Hindlimb muscle (tissue), 1 donor: ENCODE results near the gene C9orf153. TPM values are rescaled to one million over a fixed set of nuclear protein-coding genes. Genes with fewer than 3 reads are reported as not detected.

ENCODE experiments used
- DNase-seq: peaks from one replicate; pipeline ENCODE4 v3.0.0-alpha.2; 2013
- polyA plus RNA-seq: library from polyadenylated mRNA; unstranded; fragments of 120-200 nt; gene quantifications from one replicate; pipeline ENCODE4 v1.2.1, GENCODE V29; 2013; ENCODE audit not compliant: insufficient read length

C9orf153 gene
- polyA plus RNA-seq, 1 donor, result 0.22 TPM

DNA sequence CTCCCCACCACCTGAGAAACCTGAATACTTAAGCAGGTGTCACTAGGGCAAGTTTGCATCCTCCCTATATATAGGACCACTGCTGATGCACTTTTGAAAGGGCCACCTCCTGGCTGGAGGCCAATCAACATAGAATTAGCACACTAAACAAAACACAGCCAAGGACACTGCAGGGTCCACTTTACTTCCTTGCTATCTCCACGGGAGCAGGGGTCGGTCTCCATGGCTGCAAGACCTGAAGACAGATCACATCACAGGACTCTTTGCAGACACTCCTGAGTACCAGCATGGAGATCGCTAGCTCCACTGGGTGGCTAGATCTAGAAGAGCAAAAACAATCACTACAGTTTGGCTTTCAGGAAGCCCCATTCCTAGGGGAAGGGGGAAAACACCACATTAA lies 72.3 kb downstream of the C9orf153 start:
- no peak for DNase-seq

DNA sequence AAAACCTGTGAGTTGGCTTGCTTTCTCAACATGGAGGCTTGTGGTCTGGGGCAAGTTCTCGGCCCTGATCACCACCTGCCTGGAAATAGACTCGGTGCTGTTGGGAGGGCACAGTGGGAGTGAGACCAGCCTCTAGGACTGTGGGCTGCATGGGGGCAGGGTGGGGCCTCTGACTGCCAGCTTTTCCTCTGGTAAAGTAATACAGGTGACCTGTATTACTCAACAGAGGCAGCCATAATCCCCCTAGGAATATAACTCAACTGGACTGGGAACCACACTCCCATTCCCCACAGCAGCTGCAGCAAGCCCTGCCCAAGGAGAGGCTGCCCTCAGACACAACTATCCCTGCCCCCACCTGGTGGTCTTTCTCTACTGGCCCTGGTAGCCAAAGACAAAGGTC lies 72.8 kb downstream of the C9orf153 start:
- DNase-seq, result no peak

DNA sequence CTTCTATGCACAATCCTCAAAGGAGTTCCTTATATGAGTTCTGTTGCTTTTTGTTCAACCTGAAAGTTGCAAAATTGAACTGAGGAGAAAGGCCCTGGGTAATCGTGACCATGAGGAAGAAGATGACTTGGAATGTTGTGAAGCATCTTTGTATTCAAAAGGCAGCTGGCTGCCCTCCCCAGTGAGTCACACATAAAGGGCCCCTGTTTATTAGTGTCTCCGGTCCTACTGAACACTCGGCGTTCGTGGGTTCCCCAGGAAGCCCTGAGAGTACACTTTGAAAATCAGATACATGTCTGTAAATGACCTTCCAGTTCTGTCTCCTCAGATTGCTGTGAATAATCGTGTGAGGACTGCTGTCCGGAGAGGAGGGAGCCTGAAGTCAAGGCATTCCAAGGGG lies 73.6 kb downstream of the C9orf153 start:
- no peak for DNase-seq

DNA sequence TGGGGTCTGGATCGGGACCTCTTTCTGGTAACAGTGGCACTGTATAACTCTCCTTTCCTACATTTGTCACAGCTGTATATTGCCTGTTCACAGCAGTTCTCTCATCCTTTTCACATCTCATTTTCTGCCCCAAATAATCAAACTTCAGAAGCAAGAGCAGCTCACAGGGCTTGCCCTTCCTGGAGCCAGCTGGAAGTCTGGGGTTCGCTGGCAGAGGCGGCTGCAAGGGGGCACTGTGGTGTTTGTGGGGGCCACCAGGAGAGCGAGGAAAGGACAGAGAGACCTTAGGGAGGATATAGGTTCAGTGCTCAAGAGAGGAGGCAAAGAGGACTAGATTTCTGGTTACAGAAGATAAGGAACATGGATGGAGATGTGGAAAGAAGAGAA lies 75.3 kb downstream of the C9orf153 start:
- no peak for DNase-seq

DNA sequence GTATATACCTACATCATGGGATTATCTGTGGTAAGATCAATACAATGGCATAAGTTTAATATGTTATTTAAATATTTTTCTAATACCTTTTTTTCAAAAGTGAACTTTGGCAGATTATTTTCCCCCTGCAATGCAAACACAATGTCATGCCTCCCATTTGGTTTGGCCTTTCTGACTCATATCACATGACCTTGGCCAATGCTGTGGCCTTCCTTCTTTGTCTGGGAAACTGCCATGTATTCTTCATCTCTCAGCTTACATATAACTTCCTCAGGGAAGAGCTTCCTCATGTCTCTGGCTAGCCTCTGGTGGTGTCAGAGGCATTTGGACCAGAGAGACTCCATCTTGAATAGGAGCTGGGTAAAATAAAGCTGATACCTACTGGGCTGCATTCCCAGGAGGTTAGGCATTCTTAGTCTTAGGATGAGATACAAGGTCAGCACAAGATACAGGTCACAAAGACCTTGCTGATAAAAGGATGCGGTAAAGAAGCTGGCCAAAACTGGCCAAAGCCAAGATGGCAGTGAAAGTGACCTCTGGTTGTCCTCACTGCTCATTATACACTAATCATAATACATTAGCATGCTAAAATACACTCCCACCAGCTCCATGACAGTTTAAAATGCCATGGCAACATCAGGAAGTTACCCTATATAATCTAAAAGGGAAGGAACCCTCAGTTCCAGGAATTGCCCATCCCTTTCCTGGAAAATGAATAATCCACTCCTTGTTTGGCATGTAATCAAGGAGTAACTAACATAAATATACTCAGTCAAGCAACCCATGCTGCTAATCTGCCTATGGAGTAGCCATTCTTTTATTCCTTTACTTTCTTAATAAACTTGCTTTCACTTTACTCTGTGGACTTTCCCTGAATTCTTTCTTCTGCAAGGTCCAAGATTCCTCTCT lies 76.0 kb downstream of the C9orf153 start:
- no peak for DNase-seq

DNA sequence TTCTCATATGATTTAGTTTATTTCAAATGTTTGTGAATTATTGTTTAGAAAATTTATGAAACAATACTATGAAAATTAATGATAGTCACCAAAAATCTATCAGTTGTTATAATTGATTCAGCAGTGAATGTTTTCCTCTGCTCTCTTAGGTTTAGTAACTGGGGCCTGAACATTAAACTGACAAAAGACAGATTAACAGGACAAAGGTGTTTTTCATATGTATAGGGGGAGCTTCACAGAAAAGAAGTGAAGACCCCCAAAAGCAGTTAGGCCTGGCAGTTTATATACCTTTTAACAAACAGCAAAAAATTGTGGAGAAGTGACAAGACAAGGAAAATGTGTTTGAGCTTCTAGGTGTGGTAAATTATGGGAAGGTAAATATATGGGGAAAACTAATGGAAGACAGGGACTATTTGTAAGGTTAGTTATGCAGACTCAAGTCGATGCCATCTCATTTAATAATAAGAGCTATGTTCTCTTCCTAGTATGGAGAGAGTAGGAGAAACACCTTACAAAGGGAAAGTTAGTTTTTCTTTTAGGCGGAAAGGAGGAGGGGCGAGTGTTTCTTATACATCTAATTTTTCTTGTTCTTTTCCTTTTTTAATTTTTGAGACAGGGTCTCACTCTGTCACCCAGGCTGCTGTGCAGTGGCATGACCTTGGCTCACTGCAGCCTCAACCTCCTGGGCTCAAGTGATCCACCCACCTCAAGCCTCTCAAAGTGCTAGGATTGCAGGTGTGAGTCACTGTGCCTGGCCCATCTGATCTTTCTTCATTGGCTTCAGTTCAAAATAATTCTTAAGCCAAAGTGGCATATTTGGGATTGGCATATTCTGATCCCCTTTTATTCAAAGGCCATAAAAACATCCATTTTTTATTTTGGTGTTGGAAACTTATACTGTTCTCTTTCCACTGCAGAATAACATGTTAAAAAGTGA lies 77.8 kb downstream of the C9orf153 start:
- DNase-seq, result no peak

DNA sequence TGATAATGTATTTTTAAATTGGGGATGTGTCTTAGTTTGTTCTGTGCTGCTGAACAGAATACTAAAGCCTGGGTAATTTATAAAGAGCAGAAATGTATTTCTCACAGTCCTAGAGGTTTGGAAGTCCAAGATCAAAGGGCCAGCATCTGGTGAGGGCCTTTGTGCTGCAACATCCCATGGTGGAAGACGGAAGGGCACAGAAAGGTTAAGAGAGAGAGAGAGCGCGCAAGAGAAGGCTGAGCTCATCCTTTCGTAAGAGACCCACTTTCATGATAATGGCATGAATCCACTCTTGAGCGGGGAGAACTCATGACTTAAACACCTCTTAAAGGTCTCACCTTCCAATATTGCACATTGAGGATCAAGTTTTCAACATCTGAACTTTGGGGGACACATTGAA lies 81.0 kb downstream of the C9orf153 start:
- DNase-seq, result no peak

DNA sequence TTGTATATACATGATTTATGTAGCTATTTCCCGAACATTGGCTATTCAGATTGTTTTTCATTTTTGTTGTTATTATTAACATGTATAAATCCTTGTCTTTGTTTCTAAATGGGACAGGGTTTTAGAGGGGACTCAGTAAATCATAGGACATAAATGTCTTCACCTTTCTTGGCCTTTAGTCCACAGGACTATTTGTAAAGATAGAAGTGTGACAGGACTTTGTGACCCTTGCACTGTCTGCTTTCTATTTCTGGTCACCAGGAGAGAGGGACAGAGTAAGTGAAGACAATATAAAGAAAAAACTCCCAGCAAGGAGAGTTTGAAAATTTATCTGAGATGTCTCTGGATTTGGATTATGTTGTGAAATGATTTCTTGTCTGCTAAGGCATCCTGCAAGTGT lies 81.5 kb downstream of the C9orf153 start:
- no peak for DNase-seq

DNA sequence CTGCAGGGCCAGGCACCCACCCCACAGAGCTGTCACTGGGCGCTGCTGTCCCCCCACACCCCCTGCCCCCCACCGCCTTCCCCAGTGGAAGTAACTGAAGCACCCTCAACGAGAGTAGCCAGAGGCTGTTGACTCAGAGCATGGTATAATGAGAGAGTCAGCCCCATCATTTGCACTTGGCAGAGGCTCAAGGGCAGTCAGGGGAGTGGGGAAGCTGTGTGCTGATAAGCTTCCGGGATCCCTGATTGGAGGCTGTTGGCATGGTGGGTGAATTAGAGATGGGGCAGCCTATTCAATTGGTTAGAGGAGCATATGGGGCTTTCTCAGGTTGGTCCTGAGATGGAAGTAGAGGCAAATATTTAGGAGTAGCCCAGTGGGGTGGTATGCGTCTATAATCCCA lies 83.0 kb downstream of the C9orf153 start:
- no peak for DNase-seq

DNA sequence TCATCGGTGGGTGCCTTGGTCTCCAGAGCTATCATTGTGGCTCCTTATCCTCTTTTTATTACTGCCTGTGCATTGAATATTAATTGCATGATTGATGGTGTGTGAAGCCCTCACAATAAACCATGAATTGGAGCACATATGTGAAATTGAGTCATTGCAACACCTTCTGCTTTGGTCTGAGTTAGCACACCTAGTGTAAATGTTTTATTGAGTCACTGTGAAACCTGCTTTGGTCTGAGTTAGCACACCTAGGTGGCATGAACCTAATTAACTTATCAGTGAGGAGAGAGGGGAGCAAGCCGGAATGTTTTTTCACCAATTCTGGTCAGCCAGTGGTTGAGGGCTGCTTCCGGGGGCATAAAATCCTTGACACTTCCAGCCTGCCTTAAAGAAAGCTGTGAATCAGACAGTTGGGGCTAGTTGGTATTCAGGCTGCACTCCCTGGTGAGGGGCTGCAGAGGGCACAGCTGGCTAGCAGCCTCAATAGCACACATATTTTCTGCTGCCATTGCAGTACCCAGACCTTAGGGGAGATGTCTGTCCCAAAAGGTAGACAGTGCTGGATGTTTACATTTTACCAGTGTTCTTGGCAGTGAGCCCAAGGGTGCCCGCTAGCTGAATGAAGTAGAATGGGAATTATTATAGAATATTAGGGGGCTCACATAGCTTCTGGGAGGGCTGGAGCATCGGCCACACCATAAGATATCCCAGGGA lies 83.6 kb downstream of the C9orf153 start:
- DNase-seq, result no peak

DNA sequence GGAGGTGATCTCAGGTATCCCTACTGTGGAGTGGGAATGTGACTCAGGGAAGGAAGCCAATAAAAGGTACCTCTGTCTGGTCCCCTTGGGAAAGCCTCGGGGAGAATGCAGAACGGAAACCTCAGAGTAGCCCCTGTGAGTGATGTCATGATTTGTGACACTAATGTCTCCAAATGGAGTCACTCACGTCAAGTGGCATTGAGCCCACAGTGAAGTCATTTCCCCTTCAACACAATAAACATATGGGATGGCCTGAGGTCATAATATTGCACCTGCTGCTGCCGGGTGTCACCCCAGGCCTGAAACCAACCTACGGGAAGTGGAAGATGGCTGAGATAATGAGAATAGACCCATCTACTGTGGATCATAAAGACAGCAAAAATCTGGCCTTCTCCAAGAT lies 84.2 kb downstream of the C9orf153 start:
- no peak for DNase-seq

Other genes starting within 250 kb of the C9orf153 start
- 44.3 TPM for gene GOLM1, start 160.1 kb downstream of the C9orf153 start, polyA plus RNA-seq
- 27.3 TPM for gene ISCA1, start 22.9 kb upstream of the C9orf153 start, polyA plus RNA-seq
- 12.9 TPM for gene TUT7, start 94.8 kb upstream of the C9orf153 start, polyA plus RNA-seq